DOHH2 (cell line): ENCODE measurements around the gene SERPINA9.
"Not testable (repeated sequence)": the region's sequence is repeated elsewhere in the genome, so short reads cannot be mapped to it uniquely, and the experiment has no call there.

Experiments
- H3F3A ChIP-seq: fragments of 200-600 bp; sonication (generic), shearing (Covaris generic); 2 replicates; pipeline ENCODE4 v1.6.0; 2016; ENCODE audit warnings: antibody characterized with exemption, mild to moderate bottlenecking; ENCODE audit not compliant: control insufficient read depth, insufficient read depth
- H3K27ac ChIP-seq: fragments of 200-600 bp; sonication (generic); 2 replicates; pipeline ENCODE4 v1.5.1; 2014; ENCODE audit warnings: low read depth, mild to moderate bottlenecking, low read length, moderate library complexity
- H3K27me3 ChIP-seq: fragments of 200-600 bp; sonication (generic); 2 replicates; pipeline ENCODE4 v1.6.1; 2014; ENCODE audit warnings: mild to moderate bottlenecking, low read length, mixed read lengths; ENCODE audit not compliant: control insufficient read depth
- H3K36me3 ChIP-seq: fragments of 200-600 bp; sonication (generic); 2 replicates; pipeline ENCODE4 v1.6.1; 2014; ENCODE audit warnings: mild to moderate bottlenecking, low read length, moderate library complexity, mixed read lengths; ENCODE audit not compliant: control insufficient read depth
- H3K4me1 ChIP-seq: fragments of 200-600 bp; sonication (generic); 2 replicates; pipeline ENCODE4 v1.6.1; 2014; ENCODE audit warnings: mild to moderate bottlenecking, low read length, mixed read lengths; ENCODE audit not compliant: control insufficient read depth
- H3K4me2 ChIP-seq: fragments of 200-600 bp; sonication (generic); 2 replicates; pipeline ENCODE4 v1.6.0; 2014; ENCODE audit warnings: mild to moderate bottlenecking, low read length, moderate library complexity
- H3K4me3 ChIP-seq: fragments of 200-600 bp; sonication (generic); 2 replicates; pipeline ENCODE4 v1.5.1; 2014; ENCODE audit warnings: mild to moderate bottlenecking, low read length, mixed read lengths
- H3K79me2 ChIP-seq: fragments of 200-600 bp; sonication (generic); 2 replicates; pipeline ENCODE4 v1.6.1; 2014; ENCODE audit warnings: mild to moderate bottlenecking, low read length, mixed read lengths; ENCODE audit not compliant: control insufficient read depth
- H3K9me2 ChIP-seq: fragments of 200-600 bp; sonication (generic); replicated peaks from 2 replicates; pipeline ENCODE4 v1.6.1; 2014; ENCODE audit warnings: mild to moderate bottlenecking, low read length, mixed read lengths; ENCODE audit not compliant: control insufficient read depth
- H3K9me3 ChIP-seq: fragments of 200-600 bp; sonication (generic); 2 replicates; pipeline ENCODE4 v1.6.1; 2014; ENCODE audit warnings: antibody characterized with exemption, low read length, mixed read lengths; ENCODE audit not compliant: control insufficient read depth, insufficient read depth
- H4K20me1 ChIP-seq: fragments of 200-600 bp; sonication (generic); 2 replicates; pipeline ENCODE4 v1.6.0; 2014; ENCODE audit warnings: low read depth, mild to moderate bottlenecking, antibody characterized with exemption, low read length, moderate library complexity; ENCODE audit not compliant: control insufficient read depth, insufficient read depth
- CTCF ChIP-seq: fragments of 200-600 bp; sonication (generic); IDR thresholded peaks from one replicate; pipeline ENCODE4 v1.5.1; 2014; ENCODE audit warnings: antibody characterized with exemption, mild to moderate bottlenecking, low read depth, low read length; ENCODE audit not compliant: poor library complexity, severe bottlenecking
- EZH2phosphoT487 ChIP-seq: fragments of 200-600 bp; sonication (generic); IDR thresholded peaks from 2 replicates; pipeline ENCODE4 v1.6.1; 2017; ENCODE audit warnings: borderline replicate concordance, mild to moderate bottlenecking, antibody characterized with exemption, low read length, moderate library complexity, mixed read lengths

SERPINA9 gene

GRCh38 chr14:94483729-94484275, 7.8 kb upstream of the SERPINA9 start:
- peaks cover 7% of the 10 kb centered on the region for H3K9me3 ChIP-seq
- peak overlapping the region; percentile 57 for H3K4me2 ChIP-seq
- H3K27ac ChIP-seq, result peak overlapping the region; percentile 79
- peak overlapping the region; percentile 56 for H3K4me3 ChIP-seq
- no peaks in the 10 kb centered on the region; the same call in 1 of the 2 replicates for H3K27me3 ChIP-seq
- peaks cover 3% of the 10 kb centered on the region for H3K36me3 ChIP-seq
- no peak for TF ChIP-seq CTCF
- no peak for TF ChIP-seq EZH2phosphoT487
- H4K20me1 ChIP-seq, result no peaks in the 10 kb centered on the region
- peaks cover 82% of the 10 kb centered on the region for H3K4me1 ChIP-seq
- no peaks in the 10 kb centered on the region for H3K9me2 ChIP-seq
- H3F3A ChIP-seq, result peaks cover 22% of the 10 kb centered on the region
- 0 out of 2 replicates have a peak, but pooled peaks cover under 1% of the 10 kb centered on the region for H3K79me2 ChIP-seq

- Histone ChIP-seq H3K4me1 (peaks cover 89% of the 10 kb centered on the region), H3K27me3 (no peaks in the 10 kb centered on the region; the same call in 1 of the 2 replicates), H3K4me3 (peak overlapping the region; percentile 56), H3K9me3 (peaks cover 12% of the 10 kb centered on the region), H3K27ac (peak overlapping the region; percentile 79), H3K4me2 (peak overlapping the region; percentile 57), H4K20me1 (no peaks in the 10 kb centered on the region), H3K36me3 (peaks cover 10% of the 10 kb centered on the region), H3F3A (peaks cover 24% of the 10 kb centered on the region), H3K9me2 (no peaks in the 10 kb centered on the region), H3K79me2 (0 out of 2 replicates have a peak, but pooled peaks cover 2% of the 10 kb centered on the region)
- no peak for TF ChIP-seq CTCF
- TF ChIP-seq EZH2phosphoT487, result no peak
Measured at GRCh38 chr14:94483071-94483451, 7.1 kb upstream of the SERPINA9 start.

- peaks cover 29% of the 10 kb centered on the region for H3F3A ChIP-seq
- H3K79me2 ChIP-seq, H3K27me3 ChIP-seq, H4K20me1 ChIP-seq, H3K9me2 ChIP-seq: not testable (repeated sequence)
- peaks cover 13% of the 10 kb centered on the region for H3K36me3 ChIP-seq
- H3K27ac ChIP-seq, result peak overlapping the region; percentile 79
- H3K4me3 ChIP-seq, result peak overlapping the region; percentile 56
- peak overlapping the region; percentile 57 for H3K4me2 ChIP-seq
- peaks cover 16% of the 10 kb centered on the region for H3K9me3 ChIP-seq
- H3K4me1 ChIP-seq, result peaks cover 96% of the 10 kb centered on the region
Measured at GRCh38 chr14:94482132-94483070, 6.4 kb upstream of the SERPINA9 start.
